K562 (cell line): Measurements from ENCODE around the gene CCDC196. TPM values are rescaled to one million over a fixed set of nuclear protein-coding genes. Genes with fewer than 3 reads are reported as not detected.

ENCODE experiments used
- NEUROD1 ChIP-seq: fragments of 150-350 bp; IDR thresholded peaks from 2 replicates; pipeline ENCODE4 v1.6.1; 2014; ENCODE audit warnings: borderline replicate concordance, low read length, low read depth; ENCODE audit not compliant: partially characterized antibody
- ZNF408 ChIP-seq: fragments of 250-450 bp; sonication (Bioruptor Pico); IDR thresholded peaks from 2 replicates; pipeline ENCODE4 v1.4.0; 2020; ENCODE audit warnings: low read depth, mild to moderate bottlenecking, moderate library complexity
- ZNF699 ChIP-seq: fragments of 250-450 bp; sonication (Bioruptor Pico); IDR thresholded peaks from 2 replicates; pipeline ENCODE4 v1.8.0; 2021; ENCODE audit warnings: mild to moderate bottlenecking, moderate library complexity; ENCODE audit not compliant: insufficient replicate concordance
- polyA plus RNA-seq, 8 experiments: library from polyadenylated mRNA; depleted of rRNA in 4 of 8; stranded (reverse) in 5 of 8; unstranded in 3 of 8; fragments of >200 nt; fragmentation: Nextera tagmentation in 2 of 8; fragmentation: Illumina TruSeq in 1 of 8; extraction: Ambion mirVana in 2 of 8; extraction: Trizol in 1 of 8; gene quantifications; 2 replicates each; pipeline versions ENCODE4 v1.2.1 to v1.2.3, GENCODE V29; 2011 to 2014; ENCODE audit warnings: inconsistent platforms in 1 of 8, missing spikeins in 1 of 8
- total RNA-seq, 7 experiments: library from RNA; depleted of rRNA in 6 of 7; stranded (reverse); fragments of >200 nt in 6 of 7; fragmentation: Illumina TruSeq in 2 of 7; extraction: Trizol in 2 of 7; gene quantifications; 2 replicates each; pipeline versions ENCODE4 v1.2.1 to v1.2.3, GENCODE V29; 2011 to 2021; ENCODE audit warnings: low replicate concordance in 1 of 7
- TF ChIP-seq, protein P1 (sequence below): fragments of 450-650 bp; IDR thresholded peaks from 2 replicates; pipeline ENCODE4 v1.6.1; 2016; ENCODE audit warnings: mild to moderate bottlenecking, moderate library complexity
- TF ChIP-seq, protein P2 (sequence below): sonication (generic); formaldehyde crosslinking; IDR thresholded peaks from 2 replicates; pipeline ENCODE4 v1.8.1; 2022; ENCODE audit warnings: missing genetic modification reagents
- TF ChIP-seq, protein P3 (sequence below): sonication (generic); formaldehyde crosslinking; IDR thresholded peaks from 2 replicates; pipeline ENCODE4 v1.8.0; 2022; ENCODE audit warnings: mild to moderate bottlenecking, low read depth, missing genetic modification reagents
- TF ChIP-seq, protein P4 (sequence below): fragments of 250-450 bp; sonication (Bioruptor Pico); IDR thresholded peaks from 2 replicates; pipeline ENCODE4 v1.4.0; 2020; ENCODE audit warnings: borderline replicate concordance
- TF ChIP-seq, protein P5 (sequence below): fragments of 450-650 bp; IDR thresholded peaks from 2 replicates; pipeline ENCODE4 v1.6.1; 2016
- TF ChIP-seq, protein P6 (sequence below): fragments of 450-650 bp; IDR thresholded peaks from one replicate; pipeline ENCODE4 v1.6.1; 2018; ENCODE audit warnings: mild to moderate bottlenecking, moderate library complexity; ENCODE audit not compliant: partially characterized antibody

Gene CCDC196
- total and polyA plus RNA-seq, 9 of the 15 experiments (the other 6 are each of a cell fraction or from before 2014, with no cell fraction given), result not detected

DNA sequence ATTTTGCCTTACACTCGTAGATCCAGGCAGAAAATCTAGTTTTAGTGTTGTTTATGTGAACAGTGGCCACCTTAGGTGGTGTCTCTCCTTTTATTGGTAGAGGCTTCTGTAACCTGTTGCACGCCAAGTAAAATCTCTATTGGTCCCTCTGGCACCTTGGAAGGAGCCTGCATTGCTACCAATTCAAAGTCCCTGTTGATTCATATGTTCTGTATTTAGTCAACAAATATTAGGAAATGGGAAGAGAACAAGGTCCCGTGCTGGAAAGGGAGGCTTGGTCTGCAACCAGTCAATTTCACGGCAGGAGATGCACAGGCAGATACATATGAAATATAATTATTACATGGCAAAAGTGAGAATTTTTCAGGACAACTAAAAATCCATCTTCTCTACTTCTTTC, 15.4 kb downstream of the CCDC196 start (continued):
- TF ChIP-seq, protein P1, sequence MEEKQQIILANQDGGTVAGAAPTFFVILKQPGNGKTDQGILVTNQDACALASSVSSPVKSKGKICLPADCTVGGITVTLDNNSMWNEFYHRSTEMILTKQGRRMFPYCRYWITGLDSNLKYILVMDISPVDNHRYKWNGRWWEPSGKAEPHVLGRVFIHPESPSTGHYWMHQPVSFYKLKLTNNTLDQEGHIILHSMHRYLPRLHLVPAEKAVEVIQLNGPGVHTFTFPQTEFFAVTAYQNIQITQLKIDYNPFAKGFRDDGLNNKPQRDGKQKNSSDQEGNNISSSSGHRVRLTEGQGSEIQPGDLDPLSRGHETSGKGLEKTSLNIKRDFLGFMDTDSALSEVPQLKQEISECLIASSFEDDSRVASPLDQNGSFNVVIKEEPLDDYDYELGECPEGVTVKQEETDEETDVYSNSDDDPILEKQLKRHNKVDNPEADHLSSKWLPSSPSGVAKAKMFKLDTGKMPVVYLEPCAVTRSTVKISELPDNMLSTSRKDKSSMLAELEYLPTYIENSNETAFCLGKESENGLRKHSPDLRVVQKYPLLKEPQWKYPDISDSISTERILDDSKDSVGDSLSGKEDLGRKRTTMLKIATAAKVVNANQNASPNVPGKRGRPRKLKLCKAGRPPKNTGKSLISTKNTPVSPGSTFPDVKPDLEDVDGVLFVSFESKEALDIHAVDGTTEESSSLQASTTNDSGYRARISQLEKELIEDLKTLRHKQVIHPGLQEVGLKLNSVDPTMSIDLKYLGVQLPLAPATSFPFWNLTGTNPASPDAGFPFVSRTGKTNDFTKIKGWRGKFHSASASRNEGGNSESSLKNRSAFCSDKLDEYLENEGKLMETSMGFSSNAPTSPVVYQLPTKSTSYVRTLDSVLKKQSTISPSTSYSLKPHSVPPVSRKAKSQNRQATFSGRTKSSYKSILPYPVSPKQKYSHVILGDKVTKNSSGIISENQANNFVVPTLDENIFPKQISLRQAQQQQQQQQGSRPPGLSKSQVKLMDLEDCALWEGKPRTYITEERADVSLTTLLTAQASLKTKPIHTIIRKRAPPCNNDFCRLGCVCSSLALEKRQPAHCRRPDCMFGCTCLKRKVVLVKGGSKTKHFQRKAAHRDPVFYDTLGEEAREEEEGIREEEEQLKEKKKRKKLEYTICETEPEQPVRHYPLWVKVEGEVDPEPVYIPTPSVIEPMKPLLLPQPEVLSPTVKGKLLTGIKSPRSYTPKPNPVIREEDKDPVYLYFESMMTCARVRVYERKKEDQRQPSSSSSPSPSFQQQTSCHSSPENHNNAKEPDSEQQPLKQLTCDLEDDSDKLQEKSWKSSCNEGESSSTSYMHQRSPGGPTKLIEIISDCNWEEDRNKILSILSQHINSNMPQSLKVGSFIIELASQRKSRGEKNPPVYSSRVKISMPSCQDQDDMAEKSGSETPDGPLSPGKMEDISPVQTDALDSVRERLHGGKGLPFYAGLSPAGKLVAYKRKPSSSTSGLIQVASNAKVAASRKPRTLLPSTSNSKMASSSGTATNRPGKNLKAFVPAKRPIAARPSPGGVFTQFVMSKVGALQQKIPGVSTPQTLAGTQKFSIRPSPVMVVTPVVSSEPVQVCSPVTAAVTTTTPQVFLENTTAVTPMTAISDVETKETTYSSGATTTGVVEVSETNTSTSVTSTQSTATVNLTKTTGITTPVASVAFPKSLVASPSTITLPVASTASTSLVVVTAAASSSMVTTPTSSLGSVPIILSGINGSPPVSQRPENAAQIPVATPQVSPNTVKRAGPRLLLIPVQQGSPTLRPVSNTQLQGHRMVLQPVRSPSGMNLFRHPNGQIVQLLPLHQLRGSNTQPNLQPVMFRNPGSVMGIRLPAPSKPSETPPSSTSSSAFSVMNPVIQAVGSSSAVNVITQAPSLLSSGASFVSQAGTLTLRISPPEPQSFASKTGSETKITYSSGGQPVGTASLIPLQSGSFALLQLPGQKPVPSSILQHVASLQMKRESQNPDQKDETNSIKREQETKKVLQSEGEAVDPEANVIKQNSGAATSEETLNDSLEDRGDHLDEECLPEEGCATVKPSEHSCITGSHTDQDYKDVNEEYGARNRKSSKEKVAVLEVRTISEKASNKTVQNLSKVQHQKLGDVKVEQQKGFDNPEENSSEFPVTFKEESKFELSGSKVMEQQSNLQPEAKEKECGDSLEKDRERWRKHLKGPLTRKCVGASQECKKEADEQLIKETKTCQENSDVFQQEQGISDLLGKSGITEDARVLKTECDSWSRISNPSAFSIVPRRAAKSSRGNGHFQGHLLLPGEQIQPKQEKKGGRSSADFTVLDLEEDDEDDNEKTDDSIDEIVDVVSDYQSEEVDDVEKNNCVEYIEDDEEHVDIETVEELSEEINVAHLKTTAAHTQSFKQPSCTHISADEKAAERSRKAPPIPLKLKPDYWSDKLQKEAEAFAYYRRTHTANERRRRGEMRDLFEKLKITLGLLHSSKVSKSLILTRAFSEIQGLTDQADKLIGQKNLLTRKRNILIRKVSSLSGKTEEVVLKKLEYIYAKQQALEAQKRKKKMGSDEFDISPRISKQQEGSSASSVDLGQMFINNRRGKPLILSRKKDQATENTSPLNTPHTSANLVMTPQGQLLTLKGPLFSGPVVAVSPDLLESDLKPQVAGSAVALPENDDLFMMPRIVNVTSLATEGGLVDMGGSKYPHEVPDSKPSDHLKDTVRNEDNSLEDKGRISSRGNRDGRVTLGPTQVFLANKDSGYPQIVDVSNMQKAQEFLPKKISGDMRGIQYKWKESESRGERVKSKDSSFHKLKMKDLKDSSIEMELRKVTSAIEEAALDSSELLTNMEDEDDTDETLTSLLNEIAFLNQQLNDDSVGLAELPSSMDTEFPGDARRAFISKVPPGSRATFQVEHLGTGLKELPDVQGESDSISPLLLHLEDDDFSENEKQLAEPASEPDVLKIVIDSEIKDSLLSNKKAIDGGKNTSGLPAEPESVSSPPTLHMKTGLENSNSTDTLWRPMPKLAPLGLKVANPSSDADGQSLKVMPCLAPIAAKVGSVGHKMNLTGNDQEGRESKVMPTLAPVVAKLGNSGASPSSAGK, result no peak
- TF ChIP-seq, protein P2, sequence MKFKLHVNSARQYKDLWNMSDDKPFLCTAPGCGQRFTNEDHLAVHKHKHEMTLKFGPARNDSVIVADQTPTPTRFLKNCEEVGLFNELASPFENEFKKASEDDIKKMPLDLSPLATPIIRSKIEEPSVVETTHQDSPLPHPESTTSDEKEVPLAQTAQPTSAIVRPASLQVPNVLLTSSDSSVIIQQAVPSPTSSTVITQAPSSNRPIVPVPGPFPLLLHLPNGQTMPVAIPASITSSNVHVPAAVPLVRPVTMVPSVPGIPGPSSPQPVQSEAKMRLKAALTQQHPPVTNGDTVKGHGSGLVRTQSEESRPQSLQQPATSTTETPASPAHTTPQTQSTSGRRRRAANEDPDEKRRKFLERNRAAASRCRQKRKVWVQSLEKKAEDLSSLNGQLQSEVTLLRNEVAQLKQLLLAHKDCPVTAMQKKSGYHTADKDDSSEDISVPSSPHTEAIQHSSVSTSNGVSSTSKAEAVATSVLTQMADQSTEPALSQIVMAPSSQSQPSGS (CRISPR knock-in tag), result no peak
- TF ChIP-seq, protein P3, sequence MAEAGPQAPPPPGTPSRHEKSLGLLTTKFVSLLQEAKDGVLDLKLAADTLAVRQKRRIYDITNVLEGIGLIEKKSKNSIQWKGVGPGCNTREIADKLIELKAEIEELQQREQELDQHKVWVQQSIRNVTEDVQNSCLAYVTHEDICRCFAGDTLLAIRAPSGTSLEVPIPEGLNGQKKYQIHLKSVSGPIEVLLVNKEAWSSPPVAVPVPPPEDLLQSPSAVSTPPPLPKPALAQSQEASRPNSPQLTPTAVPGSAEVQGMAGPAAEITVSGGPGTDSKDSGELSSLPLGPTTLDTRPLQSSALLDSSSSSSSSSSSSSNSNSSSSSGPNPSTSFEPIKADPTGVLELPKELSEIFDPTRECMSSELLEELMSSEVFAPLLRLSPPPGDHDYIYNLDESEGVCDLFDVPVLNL (CRISPR knock-in tag), result no peak
- TF ChIP-seq, protein P4, sequence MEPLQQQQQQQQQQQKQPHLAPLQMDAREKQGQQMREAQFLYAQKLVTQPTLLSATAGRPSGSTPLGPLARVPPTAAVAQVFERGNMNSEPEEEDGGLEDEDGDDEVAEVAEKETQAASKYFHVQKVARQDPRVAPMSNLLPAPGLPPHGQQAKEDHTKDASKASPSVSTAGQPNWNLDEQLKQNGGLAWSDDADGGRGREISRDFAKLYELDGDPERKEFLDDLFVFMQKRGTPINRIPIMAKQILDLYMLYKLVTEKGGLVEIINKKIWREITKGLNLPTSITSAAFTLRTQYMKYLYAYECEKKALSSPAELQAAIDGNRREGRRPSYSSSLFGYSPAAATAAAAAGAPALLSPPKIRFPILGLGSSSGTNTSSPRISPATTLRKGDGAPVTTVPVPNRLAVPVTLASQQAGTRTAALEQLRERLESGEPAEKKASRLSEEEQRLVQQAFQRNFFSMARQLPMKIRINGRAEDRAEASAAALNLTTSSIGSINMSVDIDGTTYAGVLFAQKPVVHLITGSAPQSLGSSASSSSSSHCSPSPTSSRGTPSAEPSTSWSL (CRISPR knock-in tag), result no peak
- TF ChIP-seq ZNF408 (CRISPR knock-in tag) (no peak), ZNF699 (CRISPR knock-in tag) (no peak), NEUROD1 (no peak)
- TF ChIP-seq, protein P5, sequence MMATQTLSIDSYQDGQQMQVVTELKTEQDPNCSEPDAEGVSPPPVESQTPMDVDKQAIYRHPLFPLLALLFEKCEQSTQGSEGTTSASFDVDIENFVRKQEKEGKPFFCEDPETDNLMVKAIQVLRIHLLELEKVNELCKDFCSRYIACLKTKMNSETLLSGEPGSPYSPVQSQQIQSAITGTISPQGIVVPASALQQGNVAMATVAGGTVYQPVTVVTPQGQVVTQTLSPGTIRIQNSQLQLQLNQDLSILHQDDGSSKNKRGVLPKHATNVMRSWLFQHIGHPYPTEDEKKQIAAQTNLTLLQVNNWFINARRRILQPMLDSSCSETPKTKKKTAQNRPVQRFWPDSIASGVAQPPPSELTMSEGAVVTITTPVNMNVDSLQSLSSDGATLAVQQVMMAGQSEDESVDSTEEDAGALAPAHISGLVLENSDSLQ, result no peak
- TF ChIP-seq, protein P6, sequence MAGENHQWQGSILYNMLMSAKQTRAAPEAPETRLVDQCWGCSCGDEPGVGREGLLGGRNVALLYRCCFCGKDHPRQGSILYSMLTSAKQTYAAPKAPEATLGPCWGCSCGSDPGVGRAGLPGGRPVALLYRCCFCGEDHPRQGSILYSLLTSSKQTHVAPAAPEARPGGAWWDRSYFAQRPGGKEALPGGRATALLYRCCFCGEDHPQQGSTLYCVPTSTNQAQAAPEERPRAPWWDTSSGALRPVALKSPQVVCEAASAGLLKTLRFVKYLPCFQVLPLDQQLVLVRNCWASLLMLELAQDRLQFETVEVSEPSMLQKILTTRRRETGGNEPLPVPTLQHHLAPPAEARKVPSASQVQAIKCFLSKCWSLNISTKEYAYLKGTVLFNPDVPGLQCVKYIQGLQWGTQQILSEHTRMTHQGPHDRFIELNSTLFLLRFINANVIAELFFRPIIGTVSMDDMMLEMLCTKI, result no peak
